AG10803 (cell line): ENCODE results near the gene ISX.

Source experiments
- DNase-seq: peaks from one replicate; pipeline ENCODE4 v3.0.0; 2010; ENCODE audit warnings: low read depth
- H3K4me3 ChIP-seq: 2 replicates; pipeline ENCODE4 v1.5.1; 2011; ENCODE audit warnings: mild to moderate bottlenecking, low read length, control low read depth
- TF ChIP-seq, protein P1 (sequence below): conservative IDR thresholded peaks from 2 replicates; pipeline ENCODE4 v1.5.1; 2011; ENCODE audit warnings: mild to moderate bottlenecking, low read length, control low read depth, inconsistent platforms

Gene ISX

DNA sequence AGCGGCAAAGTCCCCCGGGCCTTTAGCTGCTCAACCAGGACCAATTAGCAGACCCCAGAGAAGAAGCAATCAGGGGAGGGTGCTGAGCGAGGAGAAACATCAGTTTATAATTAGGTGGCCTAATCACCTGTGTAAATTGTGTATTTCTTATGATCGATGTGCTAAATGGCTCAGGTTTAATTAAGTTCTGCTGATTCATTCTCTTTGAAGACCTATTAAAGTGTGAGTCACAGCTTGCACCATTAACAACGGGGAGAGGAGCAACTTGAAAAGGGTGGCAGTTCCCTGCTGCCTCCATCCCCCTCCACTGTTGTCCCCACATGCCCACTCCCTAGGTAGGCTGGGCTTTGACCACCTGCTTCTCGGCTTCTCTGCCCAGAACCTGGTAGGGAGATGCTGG is 10.7 kb downstream of the ISX start:
- H3K4me3 ChIP-seq, result no peak overlapping the region
- TF ChIP-seq, protein P1, sequence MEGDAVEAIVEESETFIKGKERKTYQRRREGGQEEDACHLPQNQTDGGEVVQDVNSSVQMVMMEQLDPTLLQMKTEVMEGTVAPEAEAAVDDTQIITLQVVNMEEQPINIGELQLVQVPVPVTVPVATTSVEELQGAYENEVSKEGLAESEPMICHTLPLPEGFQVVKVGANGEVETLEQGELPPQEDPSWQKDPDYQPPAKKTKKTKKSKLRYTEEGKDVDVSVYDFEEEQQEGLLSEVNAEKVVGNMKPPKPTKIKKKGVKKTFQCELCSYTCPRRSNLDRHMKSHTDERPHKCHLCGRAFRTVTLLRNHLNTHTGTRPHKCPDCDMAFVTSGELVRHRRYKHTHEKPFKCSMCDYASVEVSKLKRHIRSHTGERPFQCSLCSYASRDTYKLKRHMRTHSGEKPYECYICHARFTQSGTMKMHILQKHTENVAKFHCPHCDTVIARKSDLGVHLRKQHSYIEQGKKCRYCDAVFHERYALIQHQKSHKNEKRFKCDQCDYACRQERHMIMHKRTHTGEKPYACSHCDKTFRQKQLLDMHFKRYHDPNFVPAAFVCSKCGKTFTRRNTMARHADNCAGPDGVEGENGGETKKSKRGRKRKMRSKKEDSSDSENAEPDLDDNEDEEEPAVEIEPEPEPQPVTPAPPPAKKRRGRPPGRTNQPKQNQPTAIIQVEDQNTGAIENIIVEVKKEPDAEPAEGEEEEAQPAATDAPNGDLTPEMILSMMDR, result no peak
- no peak for DNase-seq

DNA sequence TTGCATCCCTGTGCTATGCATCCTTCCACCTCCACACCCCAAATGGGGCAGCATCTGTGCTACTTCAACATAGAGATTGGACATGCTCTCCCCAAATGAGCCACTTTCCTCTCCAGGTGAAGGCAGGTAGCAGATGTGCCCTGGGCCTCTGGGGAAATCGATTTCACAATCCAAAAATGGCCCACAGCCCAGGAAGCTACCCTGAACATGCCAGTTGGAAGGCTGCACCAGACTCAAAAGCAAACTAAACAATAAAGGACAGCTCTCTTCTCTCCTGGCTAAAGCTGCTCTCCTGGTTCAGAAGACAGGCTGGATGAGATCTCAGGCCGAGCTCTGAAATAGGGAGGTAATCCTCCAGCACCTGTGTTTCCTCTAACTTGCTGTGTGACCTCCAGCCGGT is 19.7 kb downstream of the ISX start:
- DNase-seq, result no peak
- TF ChIP-seq, protein P1, result no peak
- no peak overlapping the region for H3K4me3 ChIP-seq

DNA sequence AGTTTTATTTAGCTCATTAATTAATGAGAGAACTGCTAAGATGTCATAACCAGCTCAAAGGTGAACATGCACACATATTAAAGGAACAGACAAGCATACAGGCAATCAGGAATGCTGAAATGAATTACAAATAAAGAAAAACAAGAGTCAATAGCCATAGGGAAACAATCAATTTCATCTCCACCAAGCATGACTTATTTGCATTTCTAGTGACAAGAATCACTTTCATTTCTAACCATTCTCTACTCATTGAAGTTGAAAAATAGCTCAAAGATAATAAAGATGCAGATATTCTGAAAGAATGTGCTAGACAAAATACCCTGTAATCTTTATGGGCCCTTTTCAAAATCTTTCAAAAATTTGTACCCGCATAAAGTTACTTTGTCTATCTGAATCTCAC is 23.2 kb downstream of the ISX start:
- TF ChIP-seq, protein P1, result no peak
- DNase-seq, result no peak
- no peak overlapping the region for H3K4me3 ChIP-seq

DNA sequence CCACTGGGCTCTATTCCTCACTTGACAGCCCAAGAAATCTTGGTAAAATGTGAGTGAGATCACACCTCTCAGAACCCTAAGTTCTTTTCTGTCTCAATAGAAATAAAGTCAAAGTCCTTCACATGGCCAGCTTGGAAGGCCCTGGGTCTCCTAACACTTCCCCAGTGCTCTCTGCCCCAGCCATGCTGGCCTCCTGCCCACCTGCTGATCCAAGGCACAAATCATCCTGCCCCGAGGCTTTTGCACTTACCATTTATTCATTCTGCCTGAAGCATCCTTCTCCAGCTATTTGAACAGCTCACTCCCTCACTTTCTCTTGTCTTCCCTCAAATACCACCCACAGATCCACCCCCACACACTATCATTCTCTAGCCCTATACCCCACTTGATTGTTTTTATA is 26.4 kb downstream of the ISX start:
- TF ChIP-seq, protein P1, result no peak
- H3K4me3 ChIP-seq, result no peak overlapping the region
- DNase-seq, result no peak

DNA sequence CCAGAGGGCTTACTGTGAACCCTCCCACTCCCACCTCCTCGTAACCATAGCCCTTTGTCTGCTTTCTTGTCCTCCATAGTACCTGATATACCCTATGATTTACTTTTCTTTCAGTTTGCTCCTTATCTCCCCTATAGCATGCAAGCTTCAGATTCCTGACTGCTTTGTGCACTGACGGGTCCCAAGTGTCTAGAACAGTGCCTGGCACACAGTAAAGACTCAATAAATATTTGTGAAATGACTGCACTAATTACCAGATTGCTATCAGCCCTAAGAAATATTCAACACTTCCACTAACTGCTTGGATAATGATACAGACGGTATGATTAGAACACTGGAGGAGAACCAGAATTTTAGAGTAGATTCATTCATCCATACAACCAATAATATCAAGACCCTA is 33.0 kb downstream of the ISX start:
- no peak for DNase-seq
- TF ChIP-seq, protein P1, result no peak
- no peak overlapping the region for H3K4me3 ChIP-seq

DNA sequence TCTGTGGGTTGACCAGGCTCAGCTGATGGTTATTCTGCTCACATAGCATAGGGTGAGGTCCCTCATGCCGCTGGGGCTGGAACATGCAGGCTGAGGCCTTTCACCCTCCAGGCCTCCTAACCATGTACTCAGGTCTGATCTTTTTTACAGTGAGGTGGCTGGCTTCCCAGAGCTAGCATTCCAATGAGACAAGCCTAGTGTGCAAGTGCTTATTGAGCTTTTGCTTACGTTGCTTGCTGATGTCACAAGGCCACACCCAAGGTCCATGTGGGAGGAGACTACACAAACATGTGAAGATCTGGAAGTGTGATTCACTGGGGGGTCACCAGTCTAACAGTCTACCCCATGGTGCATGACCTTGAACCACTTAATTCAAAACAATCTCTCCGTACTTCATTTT is 33.9 kb downstream of the ISX start:
- DNase-seq, result no peak
- TF ChIP-seq, protein P1, result no peak
- no peak overlapping the region for H3K4me3 ChIP-seq

DNA sequence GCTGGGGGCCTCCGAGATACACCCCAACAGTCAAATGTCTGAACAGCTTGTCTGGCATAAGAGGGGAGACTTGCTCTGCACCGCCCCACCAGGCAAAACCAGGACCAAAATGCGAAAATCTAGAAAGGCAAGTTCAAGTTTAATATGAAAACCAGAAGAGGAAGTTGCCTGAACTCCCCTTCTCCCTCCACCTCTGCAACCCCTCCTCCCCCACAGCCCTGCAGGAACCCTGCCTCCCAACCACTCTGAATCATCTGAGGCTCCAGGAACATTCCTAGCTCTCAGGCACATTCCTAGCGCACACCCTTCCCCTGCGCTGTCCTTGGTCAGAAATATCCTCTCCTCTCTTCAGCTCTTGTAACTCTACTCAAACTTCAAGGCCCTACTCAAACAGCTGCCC is 36.7 kb downstream of the ISX start:
- peak; percentile 8 for DNase-seq
- TF ChIP-seq, protein P1, result no peak
- H3K4me3 ChIP-seq, result no peak overlapping the region
